Breast epithelium (tissue), 4 donors: ENCODE results near the gene NUDT12. TPM values are rescaled to one million over a fixed set of nuclear protein-coding genes. Genes with fewer than 3 reads are reported as not detected.

Source experiments
- DNase-seq, 2 donors: peaks; one replicate each; pipeline ENCODE4 v3.0.0-alpha.2; 2019; ENCODE audit warnings: low spot score in 2 of 2
- H3K27ac ChIP-seq, 2 donors: fragments of 200-600 bp; sonication (generic) in 1 of 2; one replicate each; pipeline ENCODE4 v1.5.1; 2016 to 2019; ENCODE audit warnings: mild to moderate bottlenecking in 1 of 2
- H3K27me3 ChIP-seq, 2 donors: fragments of 200-600 bp; sonication (generic) in 1 of 2; one replicate each; pipeline versions ENCODE4 v1.5.1 to v1.6.0; 2017 to 2019; ENCODE audit warnings: control low read depth in 1 of 2, mild to moderate bottlenecking in 1 of 2
- H3K36me3 ChIP-seq: fragments of 200-600 bp; one replicate; pipeline ENCODE4 v1.5.1; 2019
- H3K4me1 ChIP-seq, 2 donors: fragments of 200-600 bp; sonication (generic); one replicate each; pipeline ENCODE4 v1.5.1; 2016 to 2019; ENCODE audit warnings: control low read depth in 1 of 2
- H3K4me3 ChIP-seq, 3 donors: fragments of 200-600 bp; sonication (generic); 1 replicate in 2 of 3; 2 replicates in 1 of 3; pipeline ENCODE4 v1.5.1; 2016 to 2019; ENCODE audit warnings: mild to moderate bottlenecking in 3 of 3, moderate library complexity in 2 of 3
- H3K9me3 ChIP-seq, 2 donors: fragments of 200-600 bp; sonication (generic) in 1 of 2; one replicate each; pipeline ENCODE4 v1.5.1; 2016 to 2019; ENCODE audit warnings: control low read depth in 1 of 2
- POLR2A ChIP-seq: fragments of 450-650 bp; IDR thresholded peaks from one replicate; pipeline ENCODE4 v1.6.1; 2016; ENCODE audit warnings: antibody characterized with exemption, mild to moderate bottlenecking, moderate library complexity
- POLR2AphosphoS5 ChIP-seq, 3 donors: sonication (generic); formaldehyde crosslinking; IDR thresholded peaks; one replicate each; pipeline ENCODE4 v1.6.1; 2017; ENCODE audit warnings: antibody characterized with exemption in 3 of 3
- intact Hi-C: fragments of 100-400 bp; cut with DNase I; formaldehyde crosslinking; loops from one replicate; pipeline ENCODE4 v1.15.1; 2023; ENCODE audit warnings: low total_unique reads
- total RNA-seq, 3 donors: library from RNA; depleted of rRNA; stranded (reverse); fragments of >200 nt; gene quantifications; one replicate each; pipeline ENCODE4 v1.1.0, GENCODE V29; 2016
- TF ChIP-seq, protein P1 (sequence below), 3 donors: fragments of 450-650 bp; IDR thresholded peaks; one replicate each; pipeline ENCODE4 v1.5.1; 2016 to 2017; ENCODE audit warnings: antibody characterized with exemption in 3 of 3, mild to moderate bottlenecking in 3 of 3, moderate library complexity in 3 of 3

The NUDT12 gene
- total RNA-seq, 3 donors from 2014 or later, result 11.8 to 31.0 (median 12.8) TPM

GRCh38 chr5:103532086-103532734 lies 30.4 kb downstream of the NUDT12 start:
- no peak overlapping the region for H3K4me3 ChIP-seq
- no peaks in the 10 kb centered on the region for H3K9me3 ChIP-seq
- H3K27ac ChIP-seq, result no peak overlapping the region
- DNase-seq, result no peak
- no peak for TF ChIP-seq POLR2A
- TF ChIP-seq, protein P1, sequence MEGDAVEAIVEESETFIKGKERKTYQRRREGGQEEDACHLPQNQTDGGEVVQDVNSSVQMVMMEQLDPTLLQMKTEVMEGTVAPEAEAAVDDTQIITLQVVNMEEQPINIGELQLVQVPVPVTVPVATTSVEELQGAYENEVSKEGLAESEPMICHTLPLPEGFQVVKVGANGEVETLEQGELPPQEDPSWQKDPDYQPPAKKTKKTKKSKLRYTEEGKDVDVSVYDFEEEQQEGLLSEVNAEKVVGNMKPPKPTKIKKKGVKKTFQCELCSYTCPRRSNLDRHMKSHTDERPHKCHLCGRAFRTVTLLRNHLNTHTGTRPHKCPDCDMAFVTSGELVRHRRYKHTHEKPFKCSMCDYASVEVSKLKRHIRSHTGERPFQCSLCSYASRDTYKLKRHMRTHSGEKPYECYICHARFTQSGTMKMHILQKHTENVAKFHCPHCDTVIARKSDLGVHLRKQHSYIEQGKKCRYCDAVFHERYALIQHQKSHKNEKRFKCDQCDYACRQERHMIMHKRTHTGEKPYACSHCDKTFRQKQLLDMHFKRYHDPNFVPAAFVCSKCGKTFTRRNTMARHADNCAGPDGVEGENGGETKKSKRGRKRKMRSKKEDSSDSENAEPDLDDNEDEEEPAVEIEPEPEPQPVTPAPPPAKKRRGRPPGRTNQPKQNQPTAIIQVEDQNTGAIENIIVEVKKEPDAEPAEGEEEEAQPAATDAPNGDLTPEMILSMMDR (IDR thresholded peaks at IDR 0.05), result no peak
- no peaks in the 10 kb centered on the region for H3K27me3 ChIP-seq
- no peaks in the 10 kb centered on the region for H3K4me1 ChIP-seq
- intact Hi-C loops, result no loop called here
- H3K36me3 ChIP-seq, result no peaks in the 10 kb centered on the region

DNA sequence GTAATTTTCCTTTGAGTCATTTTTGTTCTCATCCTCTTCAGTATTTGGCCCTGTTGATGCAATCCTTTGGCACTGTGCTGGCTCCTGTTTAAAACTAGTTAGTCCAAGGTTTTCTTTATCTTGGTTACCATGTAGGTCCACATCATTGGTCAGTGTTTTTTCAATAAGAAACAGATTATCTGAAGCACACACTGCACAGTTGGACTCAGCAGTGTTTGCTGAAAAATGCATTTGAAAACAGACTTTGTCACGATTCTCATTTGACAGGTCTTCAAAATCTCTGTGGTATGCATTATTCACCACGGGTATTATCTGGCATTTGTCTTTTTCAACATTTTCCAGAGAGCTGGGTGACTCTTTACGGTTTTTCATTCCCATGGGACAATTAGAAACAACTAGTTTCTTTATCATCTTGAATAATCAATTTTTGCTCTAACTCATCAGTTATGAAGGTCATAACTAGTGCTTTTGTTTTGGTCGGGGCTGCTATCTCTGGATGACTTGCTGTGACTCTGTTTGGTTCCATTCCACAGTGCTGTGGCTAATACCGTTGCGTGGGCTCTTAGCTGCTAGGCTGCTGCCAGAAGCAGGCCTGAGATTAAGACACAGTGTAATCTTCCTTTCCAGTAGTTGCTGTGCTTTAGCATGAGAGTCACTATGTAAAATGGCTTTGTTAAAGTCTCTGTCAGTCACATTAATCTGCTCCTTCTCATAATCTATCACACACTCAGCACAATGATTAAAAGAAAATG lies 36.2 kb downstream of the NUDT12 start:
- Histone ChIP-seq H3K36me3 (no peaks in the 10 kb centered on the region), H3K27ac (no peak overlapping the region), H3K9me3 (no peaks in the 10 kb centered on the region), H3K4me3 (no peak overlapping the region), H3K27me3 (no peaks in the 10 kb centered on the region), H3K4me1 (no peaks in the 10 kb centered on the region)
- DNase-seq, result no peak
- TF ChIP-seq POLR2A, result no peak
- TF ChIP-seq, protein P1 (IDR thresholded peaks at IDR 0.05), result no peak
- no peak for TF ChIP-seq POLR2AphosphoS5 (IDR thresholded peaks at IDR 0.05)
- intact Hi-C loops, result no loop called here

- DNase-seq, result no peak
- Histone ChIP-seq H3K4me3 (no peak overlapping the region), H3K4me1 (no peaks in the 10 kb centered on the region), H3K9me3 (no peaks in the 10 kb centered on the region), H3K36me3 (no peaks in the 10 kb centered on the region), H3K27ac (no peak overlapping the region), H3K27me3 (no peaks in the 10 kb centered on the region)
- TF ChIP-seq POLR2AphosphoS5 (IDR thresholded peaks at IDR 0.05), result no peak
- TF ChIP-seq POLR2A, result no peak
- TF ChIP-seq, protein P1 (IDR thresholded peaks at IDR 0.05), result no peak
- intact Hi-C loops, result no loop called here
These were observed 37.2 kb downstream of the NUDT12 start for GRCh38 chr5:103525361-103525760.

DNA sequence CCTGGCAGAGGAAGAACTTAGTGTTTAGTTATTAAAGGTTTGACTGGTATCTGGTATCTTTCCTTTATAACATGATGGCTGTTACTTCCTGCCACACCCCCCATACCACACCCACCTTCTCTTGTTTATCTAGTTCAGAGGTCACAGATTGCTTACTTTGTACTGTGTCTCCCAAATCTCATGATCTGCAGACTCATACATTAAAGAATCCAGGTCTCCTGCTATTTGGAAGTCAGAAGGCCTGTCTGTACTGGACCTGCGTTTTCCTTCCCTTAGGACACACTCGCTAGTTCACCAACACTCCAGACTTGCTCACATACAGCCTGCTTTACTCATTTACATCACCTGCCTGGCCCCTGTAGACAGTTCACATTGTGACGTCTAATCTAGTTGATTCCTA lies 39.3 kb downstream of the NUDT12 start:
- no peak for DNase-seq
- Histone ChIP-seq H3K9me3 (no peaks in the 10 kb centered on the region), H3K27ac (no peak overlapping the region), H3K27me3 (no peaks in the 10 kb centered on the region), H3K4me1 (no peaks in the 10 kb centered on the region), H3K36me3 (no peaks in the 10 kb centered on the region), H3K4me3 (no peak overlapping the region)
- no peak for TF ChIP-seq POLR2A
- TF ChIP-seq, protein P1 (IDR thresholded peaks at IDR 0.05), result no peak
- no peak for TF ChIP-seq POLR2AphosphoS5 (IDR thresholded peaks at IDR 0.05)
- intact Hi-C loops, result no loop called here

DNA sequence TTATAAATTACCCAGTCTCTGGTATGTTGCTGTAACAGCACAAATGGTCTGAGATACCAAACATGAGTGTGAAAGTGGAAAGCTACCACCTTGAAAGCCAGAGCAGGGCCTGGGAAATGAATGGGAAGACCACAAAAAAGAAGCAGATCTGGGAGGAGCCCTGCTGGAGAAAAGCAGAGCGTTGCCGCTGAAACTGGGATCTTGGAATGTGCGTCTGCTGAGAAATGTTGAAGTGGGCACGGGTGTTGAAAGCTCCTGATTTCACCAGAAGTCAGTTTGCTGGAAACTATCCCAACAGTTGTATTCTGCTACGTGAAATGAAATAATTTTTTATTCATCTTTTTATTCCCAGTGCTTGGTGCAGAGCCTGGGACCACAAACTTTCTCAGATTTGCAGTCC lies 40.0 kb downstream of the NUDT12 start:
- H3K36me3 ChIP-seq, result no peaks in the 10 kb centered on the region
- no peak for DNase-seq
- intact Hi-C loops, result no loop called here
- no peak overlapping the region for H3K27ac ChIP-seq
- H3K4me3 ChIP-seq, result no peak overlapping the region
- no peaks in the 10 kb centered on the region for H3K4me1 ChIP-seq
- H3K9me3 ChIP-seq, result no peaks in the 10 kb centered on the region
- TF ChIP-seq, protein P1 (IDR thresholded peaks at IDR 0.05), result no peak
- TF ChIP-seq POLR2AphosphoS5 (IDR thresholded peaks at IDR 0.05) (no peak), POLR2A (no peak)
- H3K27me3 ChIP-seq, result no peaks in the 10 kb centered on the region
